ENCODE results near the gene RSF1.

- TF ChIP-seq CTCF (tag by site-specific recombination; IDR thresholded peaks at IDR 0.05) (no peak), ZNF146 (tag by site-specific recombination; IDR thresholded peaks at IDR 0.05) (no peak), ZNF416 (tag by site-specific recombination; IDR thresholded peaks at IDR 0.05) (no peak), ZFP3 (tag by site-specific recombination; IDR thresholded peaks at IDR 0.05; ENCODE audit: low read depth) (no peak), ZNF776 (tag by site-specific recombination; IDR thresholded peaks at IDR 0.05; ENCODE audit: borderline replicate concordance) (no peak)
Measured at GRCh38 chr11:77762426-77762825, 58.1 kb downstream of the RSF1 start.

Data from HEK293 (cell line).